MCF 10A (cell line): Measurements from ENCODE around the gene PNPLA7. TPM values are rescaled to one million over a fixed set of nuclear protein-coding genes. Genes with fewer than 3 reads are reported as not detected.

ENCODE experiments used
- BruUV-seq: library from RNA; stranded (reverse); fragments of 400-500 nt; replicated peaks from 2 replicates; lab custom pipeline; 2021; lab: Mats Ljungman, UMichigan
- CTCF ChIA-PET: fragments of 300-600 bp; sonication (Branson Sonifier 250); formaldehyde crosslinking; extraction: SDS; loops from one replicate; lab custom pipeline; 2021; ENCODE audit warnings: antibody characterized with exemption, inconsistent platforms; lab: Yijun Ruan, JAX
- POLR2A ChIA-PET: fragments of 300-600, 350-650 bp; sonication (Branson Sonifier 250); formaldehyde crosslinking; extraction: SDS; loops from one replicate; lab custom pipeline; 2020; ENCODE audit warnings: antibody characterized with exemption, inconsistent platforms; lab: Yijun Ruan, JAX
- DNase-seq: peaks from one replicate; pipeline ENCODE4 v3.0.0-alpha.2; 2018; ENCODE audit not compliant: unreplicated experiment
- H3K27ac Mint-ChIP-seq: one replicate; pipeline ENCODE4 v1.8.0; 2022; ENCODE audit warnings: mild to moderate bottlenecking, low read depth, mixed read lengths; ENCODE audit not compliant: unreplicated experiment
- H3K27me3 Mint-ChIP-seq: one replicate; pipeline ENCODE4 v1.8.0; 2022; ENCODE audit warnings: mixed read lengths; ENCODE audit not compliant: insufficient read depth, unreplicated experiment
- H3K36me3 Mint-ChIP-seq: one replicate; pipeline ENCODE4 v1.8.0; 2022; ENCODE audit warnings: mild to moderate bottlenecking, moderate library complexity, mixed read lengths; ENCODE audit not compliant: insufficient read depth, unreplicated experiment
- H3K4me1 Mint-ChIP-seq: one replicate; pipeline ENCODE4 v1.8.0; 2022; ENCODE audit warnings: mixed read lengths; ENCODE audit not compliant: insufficient read depth, unreplicated experiment
- H3K4me3 Mint-ChIP-seq: one replicate; pipeline ENCODE4 v1.8.0; 2022; ENCODE audit warnings: mild to moderate bottlenecking, moderate library complexity, mixed read lengths; ENCODE audit not compliant: unreplicated experiment
- H3K9me3 Mint-ChIP-seq: one replicate; pipeline ENCODE4 v1.8.0; 2022; ENCODE audit warnings: mixed read lengths; ENCODE audit not compliant: unreplicated experiment
- intact Hi-C: fragments of 100-400 bp; cut with micrococcal nuclease; formaldehyde crosslinking; loops from 2 replicates; pipeline ENCODE4 v1.14.1; 2022
- total RNA-seq: library from RNA; stranded (reverse); gene quantifications from 2 replicates; pipeline ENCODE4 v1.2.3, GENCODE V29; 2022
- TF ChIP-seq, protein P1 (sequence below): fragments of 200-600 bp; IDR thresholded peaks from one replicate; pipeline ENCODE4 v1.8.0; 2022; ENCODE audit warnings: antibody characterized with exemption, mild to moderate bottlenecking; ENCODE audit not compliant: unreplicated experiment

PNPLA7 gene
- total RNA-seq, 1 experiment from 2014 or later, result 0.86 TPM

DNA sequence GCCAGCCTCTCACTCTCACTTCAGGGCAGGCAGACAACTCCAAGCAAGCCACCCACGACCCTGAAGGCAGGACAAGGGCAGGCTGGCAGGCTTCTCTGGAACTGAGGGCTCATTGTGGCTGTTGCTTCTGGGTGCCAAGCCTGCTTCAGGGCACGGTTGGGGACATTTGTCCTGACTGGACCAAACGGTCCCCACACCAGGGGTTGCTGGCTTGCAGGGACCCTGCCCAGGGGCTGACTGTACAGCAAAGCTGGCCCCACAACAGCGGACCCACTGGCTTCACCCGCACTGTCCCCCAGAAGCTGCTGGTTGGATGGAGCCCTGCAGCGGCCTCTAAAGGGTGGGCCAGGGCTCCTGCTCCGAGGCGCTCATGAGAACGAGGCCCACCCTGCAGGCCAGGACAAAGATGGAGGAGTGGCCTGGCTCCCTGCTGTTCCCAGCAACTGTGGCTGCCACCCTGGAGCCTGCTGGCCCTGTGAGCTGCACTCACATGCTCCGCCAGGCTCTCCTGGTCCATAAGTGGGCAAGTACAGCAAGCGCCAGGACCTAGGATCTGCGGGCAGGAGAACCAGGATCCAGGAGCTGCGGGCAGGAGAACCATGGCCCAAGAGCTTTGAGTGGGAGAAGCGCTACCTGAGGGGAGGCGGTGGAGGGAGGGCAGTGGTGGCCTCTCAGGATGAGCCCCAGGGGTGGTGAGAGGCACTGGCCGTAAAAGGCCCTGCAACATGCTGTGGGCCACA, 56.7 kb downstream of the PNPLA7 start:
- H3K4me3 Mint-ChIP-seq, result no peak overlapping the region
- H3K27ac Mint-ChIP-seq, result no peak overlapping the region
- DNase-seq, result no peak
- POLR2A ChIA-PET, result interaction anchor here (0.7 kb wide), 1 partner anchor 11 kb away, joined by 4 read pairs; no protein-coding TSS in a partner anchor
- H3K4me1 Mint-ChIP-seq, result peaks cover 9% of the 10 kb centered on the region
- intact Hi-C loops, result no loop called here
- TF ChIP-seq, protein P1, sequence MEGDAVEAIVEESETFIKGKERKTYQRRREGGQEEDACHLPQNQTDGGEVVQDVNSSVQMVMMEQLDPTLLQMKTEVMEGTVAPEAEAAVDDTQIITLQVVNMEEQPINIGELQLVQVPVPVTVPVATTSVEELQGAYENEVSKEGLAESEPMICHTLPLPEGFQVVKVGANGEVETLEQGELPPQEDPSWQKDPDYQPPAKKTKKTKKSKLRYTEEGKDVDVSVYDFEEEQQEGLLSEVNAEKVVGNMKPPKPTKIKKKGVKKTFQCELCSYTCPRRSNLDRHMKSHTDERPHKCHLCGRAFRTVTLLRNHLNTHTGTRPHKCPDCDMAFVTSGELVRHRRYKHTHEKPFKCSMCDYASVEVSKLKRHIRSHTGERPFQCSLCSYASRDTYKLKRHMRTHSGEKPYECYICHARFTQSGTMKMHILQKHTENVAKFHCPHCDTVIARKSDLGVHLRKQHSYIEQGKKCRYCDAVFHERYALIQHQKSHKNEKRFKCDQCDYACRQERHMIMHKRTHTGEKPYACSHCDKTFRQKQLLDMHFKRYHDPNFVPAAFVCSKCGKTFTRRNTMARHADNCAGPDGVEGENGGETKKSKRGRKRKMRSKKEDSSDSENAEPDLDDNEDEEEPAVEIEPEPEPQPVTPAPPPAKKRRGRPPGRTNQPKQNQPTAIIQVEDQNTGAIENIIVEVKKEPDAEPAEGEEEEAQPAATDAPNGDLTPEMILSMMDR, result no peak
- BruUV-seq, result no TSS peak
- CTCF ChIA-PET, result interaction anchor here (0.8 kb wide), 1 partner anchor 23 kb away, joined by 3 read pairs; no protein-coding TSS in a partner anchor
- no peaks in the 10 kb centered on the region for H3K36me3 Mint-ChIP-seq
- no peaks in the 10 kb centered on the region for H3K27me3 Mint-ChIP-seq
- H3K9me3 Mint-ChIP-seq, result no peaks in the 10 kb centered on the region

DNA sequence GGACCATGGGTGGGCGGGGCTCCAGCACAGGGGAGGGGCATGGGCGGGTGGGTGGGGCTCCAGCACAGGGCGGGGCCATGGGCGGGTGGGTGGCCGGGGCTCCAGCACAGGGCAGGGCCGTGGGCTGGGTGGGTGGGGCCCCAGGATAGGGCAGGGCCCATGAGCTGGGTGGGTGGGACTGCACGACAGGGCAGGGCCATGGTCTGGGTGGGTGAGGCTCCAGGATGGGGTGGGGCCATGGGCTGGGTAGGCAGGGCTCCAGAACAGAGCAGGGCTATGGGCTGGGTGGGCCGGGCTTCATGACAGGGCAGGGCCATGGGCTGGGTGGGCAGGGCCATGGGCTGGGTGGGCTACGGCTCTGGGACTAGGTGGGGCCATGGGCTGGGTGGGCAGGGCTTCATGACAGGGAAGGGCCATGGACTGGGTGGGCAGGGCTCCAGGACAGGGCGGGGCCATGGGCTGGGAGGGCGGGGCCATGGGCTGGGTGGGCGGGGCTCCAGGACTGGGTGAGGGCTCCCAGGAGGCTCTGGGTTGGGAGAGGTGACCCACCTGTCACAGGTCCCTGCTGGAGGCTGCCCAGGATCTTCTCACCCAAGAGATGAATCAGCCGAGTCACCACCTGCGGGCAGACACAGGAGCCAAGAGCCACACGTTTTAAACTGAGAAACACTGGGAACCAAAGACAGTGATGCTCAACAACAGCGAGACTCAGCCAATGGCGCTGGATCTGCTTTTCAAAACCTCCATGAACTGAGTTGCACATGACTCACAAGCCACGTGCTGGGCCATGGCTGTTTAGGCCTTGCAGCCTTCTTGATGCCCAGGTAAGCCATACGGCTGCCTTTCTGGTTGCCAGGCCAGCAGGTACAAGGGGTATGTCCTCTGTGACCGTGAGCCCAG, 57.5 kb downstream of the PNPLA7 start:
- H3K4me1 Mint-ChIP-seq, result peaks cover 9% of the 10 kb centered on the region
- TF ChIP-seq, protein P1, result no peak
- no peaks in the 10 kb centered on the region for H3K27me3 Mint-ChIP-seq
- no peaks in the 10 kb centered on the region for H3K9me3 Mint-ChIP-seq
- intact Hi-C loops, result no loop called here
- DNase-seq, result peak; percentile 20
- POLR2A ChIA-PET, result interaction anchor here (0.7 kb wide), 1 partner anchor 10 kb away, joined by 4 read pairs; no protein-coding TSS in a partner anchor
- H3K4me3 Mint-ChIP-seq, result no peak overlapping the region
- H3K27ac Mint-ChIP-seq, result no peak overlapping the region
- CTCF ChIA-PET, result no interaction called here
- no peaks in the 10 kb centered on the region for H3K36me3 Mint-ChIP-seq
- no TSS peak for BruUV-seq

DNA sequence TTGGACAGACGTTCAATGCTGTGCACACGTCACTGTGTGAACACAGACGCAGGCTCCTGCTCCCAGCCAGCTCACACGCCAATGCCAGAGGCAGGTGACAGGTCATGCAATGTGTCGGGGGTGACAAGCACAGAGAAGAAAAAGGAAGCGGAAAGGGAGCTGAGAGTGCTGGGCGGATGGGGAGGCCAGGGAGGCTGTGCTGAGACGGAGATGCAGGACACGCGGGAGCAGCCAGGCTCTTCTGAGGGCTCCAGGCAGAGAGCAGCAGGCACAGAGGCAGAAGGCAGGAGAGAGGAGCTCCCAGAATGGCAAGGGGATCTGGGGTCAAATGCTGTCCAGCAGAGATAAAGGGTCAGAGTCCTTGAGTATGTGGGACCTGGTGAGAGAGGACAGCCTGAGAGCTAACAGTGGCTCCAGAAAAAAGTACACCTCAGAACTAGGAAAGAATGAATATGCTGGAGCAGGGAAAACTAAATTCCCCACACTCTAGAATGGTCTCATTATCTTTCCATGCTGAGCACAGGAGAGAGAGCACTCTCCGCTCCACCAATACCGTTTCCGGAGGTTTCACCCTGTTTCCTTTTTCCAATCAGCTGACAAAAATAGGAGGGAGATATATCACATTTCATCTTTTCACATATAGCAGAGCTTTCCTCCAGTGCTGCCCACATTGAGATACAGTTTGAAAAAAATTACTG, 58.3 kb downstream of the PNPLA7 start:
- Mint-ChIP-seq H3K4me1 (peaks cover 9% of the 10 kb centered on the region), H3K36me3 (no peaks in the 10 kb centered on the region), H3K4me3 (no peak overlapping the region), H3K9me3 (no peaks in the 10 kb centered on the region), H3K27ac (no peak overlapping the region), H3K27me3 (no peaks in the 10 kb centered on the region)
- ChIA-PET CTCF (interaction anchor here (0.7 kb wide), 1 partner anchor 16 kb away, joined by 3 read pairs; no protein-coding TSS in a partner anchor), POLR2A (no interaction called here)
- no TSS peak for BruUV-seq
- intact Hi-C loops, result no loop called here
- DNase-seq, result no peak
- TF ChIP-seq, protein P1, result no peak
